GM19468 (cell line): ENCODE results near the gene SH2D7.

Experiments used
- ATAC-seq: cut with Tn5 transposase; IDR thresholded peaks from one replicate; pipeline ENCODE4 v1.9.1; 2021; ENCODE audit warnings: mild to moderate bottlenecking, moderate library complexity, moderate number of reproducible peaks; ENCODE audit not compliant: unreplicated experiment; ENCODE audit errors: extremely low read depth

SH2D7 gene

DNA sequence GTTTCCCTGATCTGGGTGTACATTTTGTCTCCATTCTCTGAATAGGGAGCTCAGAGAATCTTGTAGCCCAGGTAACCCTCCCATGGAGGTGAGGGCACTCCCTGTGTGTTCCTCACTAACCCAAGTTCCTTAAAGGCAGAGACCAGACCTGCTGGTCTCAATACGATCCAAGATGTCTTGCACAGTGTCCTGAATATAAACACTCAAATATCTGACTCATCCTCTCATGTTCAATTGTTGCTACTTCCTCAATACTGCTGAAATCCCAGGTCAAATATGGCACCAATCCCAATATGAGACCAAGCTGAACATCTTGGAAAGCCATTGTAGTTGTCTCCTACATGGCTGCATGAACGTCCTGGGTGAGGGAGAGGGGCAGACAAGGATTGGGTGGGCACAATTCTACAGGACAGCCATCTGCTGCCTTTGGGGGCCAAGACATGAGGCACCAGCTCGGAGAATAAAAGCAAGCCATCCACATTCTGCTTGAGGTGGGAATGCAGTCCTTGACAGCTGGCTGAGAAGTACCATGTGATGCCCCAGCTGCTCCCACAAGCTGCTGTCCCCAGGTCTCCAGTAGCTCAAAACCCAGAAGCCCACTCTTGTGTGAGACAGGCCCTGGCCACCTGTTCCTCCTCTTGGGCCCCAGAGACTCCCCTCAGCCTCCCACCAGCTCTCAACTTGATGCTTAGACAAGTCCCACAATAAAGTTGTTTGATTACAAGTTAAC, 33.1 kb upstream of the SH2D7 start:
- ATAC-seq = no peak

DNA sequence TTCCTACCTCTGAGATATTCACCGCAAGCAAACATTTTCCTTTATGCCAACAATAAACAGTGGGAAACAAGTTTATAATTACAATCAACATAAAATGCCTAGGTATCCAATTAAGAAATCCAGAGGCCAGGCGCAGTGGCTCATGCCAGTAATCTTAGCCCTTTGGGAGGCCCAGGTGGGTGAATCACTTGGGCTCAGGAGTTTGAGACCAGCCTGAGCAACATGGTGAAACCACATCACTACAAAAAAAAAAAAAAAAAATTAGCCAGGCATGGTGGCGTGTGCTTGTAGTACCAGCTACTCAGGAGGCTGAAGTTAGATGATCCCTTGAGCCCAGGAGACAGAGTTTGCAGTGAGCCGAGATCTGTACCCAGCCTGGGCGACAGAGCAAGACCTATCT, 32.1 kb upstream of the SH2D7 start:
- no peak for ATAC-seq

DNA sequence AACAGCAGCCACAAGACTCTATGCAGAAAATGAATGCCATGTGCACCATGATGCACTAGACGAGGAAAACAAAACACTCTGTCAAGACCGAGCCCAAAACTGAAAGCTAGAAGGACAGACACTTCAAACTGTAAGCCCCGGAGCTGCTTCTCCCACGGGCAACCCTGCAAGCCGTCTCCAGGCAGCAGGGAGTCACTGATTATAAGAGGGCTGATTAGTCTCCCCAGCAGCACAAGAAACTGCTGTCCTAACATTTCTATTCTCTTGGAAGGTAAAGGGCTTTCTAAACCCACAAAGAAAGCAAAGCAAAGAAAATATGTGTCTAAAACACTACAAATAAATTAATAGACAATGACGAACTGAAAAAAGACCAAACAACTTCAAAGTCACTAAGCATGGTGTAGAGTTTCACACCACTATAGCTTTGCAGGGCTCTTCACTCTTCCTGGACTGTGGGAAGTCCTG, 30.4 kb upstream of the SH2D7 start:
- no peak for ATAC-seq

DNA sequence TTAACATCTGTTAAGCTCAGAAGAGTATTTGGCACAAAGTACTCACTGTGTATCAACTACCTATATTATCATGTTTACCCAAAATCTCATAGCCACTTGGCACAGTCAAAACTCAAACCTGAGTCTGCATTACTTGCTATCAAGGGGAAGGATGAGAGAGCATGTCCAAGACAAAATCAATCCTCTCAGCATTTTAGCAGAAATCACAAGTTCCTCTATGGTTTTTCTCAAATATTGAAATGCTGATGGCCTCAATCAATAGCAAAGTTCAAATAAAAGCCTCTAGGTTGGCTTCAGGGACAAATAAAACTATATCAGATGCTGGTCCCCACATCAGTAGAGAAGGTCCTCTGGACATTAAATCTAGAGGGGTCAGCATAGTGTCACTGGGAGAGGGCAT, 29.1 kb upstream of the SH2D7 start:
- no peak for ATAC-seq

GRCh38 chr15:78063970-78064385, 28.4 kb upstream of the SH2D7 start:
- ATAC-seq = no peak

DNA sequence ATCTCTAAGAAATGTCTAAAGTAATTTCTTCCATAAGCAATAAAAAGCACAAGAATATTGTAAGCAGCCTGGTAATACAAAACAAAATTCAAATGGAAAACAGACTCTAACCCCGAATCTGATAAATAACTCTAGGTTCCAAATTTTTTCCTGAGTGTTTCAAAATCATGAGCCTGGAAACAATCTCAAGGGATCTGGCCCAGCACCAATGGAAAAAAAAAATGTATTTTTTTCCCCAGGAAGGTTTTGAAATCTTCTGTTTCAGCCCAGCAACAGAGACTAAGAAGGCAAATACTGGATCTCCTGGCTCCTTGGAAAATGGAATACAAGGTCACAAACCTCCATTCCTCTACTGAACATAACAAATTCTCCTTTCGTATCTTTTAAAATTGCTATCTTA, 27.8 kb upstream of the SH2D7 start:
- no peak for ATAC-seq

DNA sequence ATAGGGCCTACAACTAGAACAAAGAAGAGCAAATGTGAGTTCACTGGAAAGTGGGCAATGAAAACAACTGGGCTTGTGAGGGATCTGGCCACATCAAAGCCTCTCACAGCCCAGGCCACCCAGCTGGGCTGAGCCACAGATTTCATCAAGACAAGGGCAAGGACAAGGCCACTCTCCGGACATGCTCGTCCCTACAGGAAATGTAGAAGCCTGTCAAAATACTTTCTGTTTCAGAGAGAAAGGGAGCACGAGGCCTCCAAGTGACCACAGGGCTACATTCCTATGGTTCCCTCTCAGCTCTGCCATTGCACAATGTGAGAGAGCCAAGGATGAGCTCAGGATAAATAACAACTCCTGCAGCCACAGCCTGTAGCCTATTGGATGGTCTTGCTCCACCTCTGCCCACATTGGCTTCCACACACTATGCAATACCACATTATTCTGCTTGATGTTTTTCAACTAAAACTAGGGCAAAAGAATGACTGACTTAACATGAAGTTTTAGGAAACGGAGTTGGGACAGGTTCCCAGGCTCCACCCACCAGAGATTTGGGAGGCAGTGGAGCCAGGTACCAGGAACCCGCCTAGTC, 27.0 kb upstream of the SH2D7 start:
- ATAC-seq = no peak

DNA sequence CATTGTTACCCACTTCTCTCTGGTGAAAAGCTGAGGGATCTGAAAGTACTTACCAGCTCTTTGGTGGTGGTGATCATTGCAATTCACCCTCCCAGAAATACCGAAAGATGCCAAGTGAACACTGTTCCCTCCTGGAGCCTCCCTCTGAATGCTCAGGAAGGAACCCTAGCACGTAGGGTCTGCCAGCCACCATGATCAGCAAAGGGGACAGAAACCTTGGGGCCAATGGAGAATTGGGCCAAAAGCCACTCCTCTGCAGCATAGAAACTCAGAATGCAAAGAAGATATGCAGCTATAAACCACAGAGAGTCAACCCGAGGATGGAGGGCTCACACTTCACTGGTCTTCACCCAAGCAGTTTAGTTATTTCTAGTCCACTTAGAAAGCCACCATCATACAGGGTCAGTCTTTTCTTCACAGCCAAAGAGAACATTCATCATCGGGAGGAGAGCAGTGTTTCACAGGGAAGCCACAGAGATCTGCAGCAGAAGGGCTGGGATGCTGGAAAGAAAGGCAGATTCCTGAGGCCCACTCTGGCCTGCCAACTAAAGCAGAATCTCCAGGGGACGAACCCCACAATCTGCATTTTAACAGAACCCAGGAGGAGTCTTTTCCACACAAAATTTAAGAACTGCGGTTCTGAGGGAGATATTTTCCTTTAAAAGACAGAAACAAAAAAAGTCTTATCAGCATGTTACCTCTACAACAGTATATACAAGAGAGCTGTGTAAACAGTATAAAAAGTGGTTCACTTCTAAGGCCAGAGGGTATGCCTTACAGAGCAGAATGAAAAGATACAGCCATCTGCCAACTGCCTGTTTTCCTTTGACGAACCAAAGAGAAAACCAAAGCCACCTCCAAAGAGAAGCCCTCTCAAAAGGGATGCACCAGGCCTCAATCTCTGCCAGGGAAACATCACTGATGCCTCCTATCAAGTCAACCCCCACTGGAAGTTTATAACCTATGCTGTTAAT, 26.1 kb upstream of the SH2D7 start:
- peak; percentile 33 for ATAC-seq

GRCh38 chr15:78067328-78068228, 24.8 kb upstream of the SH2D7 start:
- ATAC-seq = no peak

- ATAC-seq = no peak
Measured at GRCh38 chr15:78069052-78069414, 23.3 kb upstream of the SH2D7 start.

- ATAC-seq = no peak
Measured at GRCh38 chr15:78069462-78070029, 22.8 kb upstream of the SH2D7 start.

- ATAC-seq = no peak
Measured at GRCh38 chr15:78070049-78070700, 22.2 kb upstream of the SH2D7 start.

GRCh38 chr15:78071383-78071782, 21.0 kb upstream of the SH2D7 start:
- ATAC-seq = no peak

DNA sequence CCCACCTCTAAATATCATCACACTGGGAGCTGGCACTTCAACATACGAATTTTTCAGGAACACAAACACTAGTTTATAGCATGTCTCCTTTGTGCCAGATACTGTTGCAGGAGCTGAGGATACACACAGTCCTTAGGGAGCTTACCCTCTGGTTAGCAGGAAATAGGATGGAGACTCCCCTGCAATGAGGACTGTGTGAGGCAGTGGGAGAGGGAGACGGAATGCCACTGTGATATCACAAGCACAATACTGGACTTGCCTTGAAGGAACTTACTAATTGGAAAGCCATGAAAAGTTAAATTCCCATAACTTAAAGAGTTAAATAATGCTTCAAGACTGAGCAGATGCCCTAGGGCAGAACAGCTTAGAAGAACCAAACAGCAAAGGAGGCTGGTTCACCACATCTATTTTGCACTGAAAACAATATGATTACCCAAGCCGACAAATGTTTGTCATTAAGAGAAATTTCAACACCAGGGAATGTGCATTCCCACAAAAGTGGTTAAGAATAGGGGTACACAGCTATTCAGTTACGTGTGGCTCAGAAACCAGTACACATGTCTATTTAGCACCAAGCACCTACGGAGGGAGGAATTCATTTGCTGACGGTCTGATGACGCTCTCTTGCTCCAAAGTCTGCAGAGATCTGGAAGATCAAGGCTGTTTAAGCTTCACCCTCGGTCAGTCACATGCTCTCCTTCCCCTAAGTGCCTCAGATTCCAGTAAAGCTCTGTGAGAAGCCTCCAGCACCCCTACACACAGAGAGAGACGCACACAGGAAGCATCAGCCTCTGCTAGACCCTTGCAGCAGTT, 20.1 kb upstream of the SH2D7 start:
- no peak for ATAC-seq

- no peak for ATAC-seq
Measured at GRCh38 chr15:78073046-78073787, 19.1 kb upstream of the SH2D7 start.

DNA sequence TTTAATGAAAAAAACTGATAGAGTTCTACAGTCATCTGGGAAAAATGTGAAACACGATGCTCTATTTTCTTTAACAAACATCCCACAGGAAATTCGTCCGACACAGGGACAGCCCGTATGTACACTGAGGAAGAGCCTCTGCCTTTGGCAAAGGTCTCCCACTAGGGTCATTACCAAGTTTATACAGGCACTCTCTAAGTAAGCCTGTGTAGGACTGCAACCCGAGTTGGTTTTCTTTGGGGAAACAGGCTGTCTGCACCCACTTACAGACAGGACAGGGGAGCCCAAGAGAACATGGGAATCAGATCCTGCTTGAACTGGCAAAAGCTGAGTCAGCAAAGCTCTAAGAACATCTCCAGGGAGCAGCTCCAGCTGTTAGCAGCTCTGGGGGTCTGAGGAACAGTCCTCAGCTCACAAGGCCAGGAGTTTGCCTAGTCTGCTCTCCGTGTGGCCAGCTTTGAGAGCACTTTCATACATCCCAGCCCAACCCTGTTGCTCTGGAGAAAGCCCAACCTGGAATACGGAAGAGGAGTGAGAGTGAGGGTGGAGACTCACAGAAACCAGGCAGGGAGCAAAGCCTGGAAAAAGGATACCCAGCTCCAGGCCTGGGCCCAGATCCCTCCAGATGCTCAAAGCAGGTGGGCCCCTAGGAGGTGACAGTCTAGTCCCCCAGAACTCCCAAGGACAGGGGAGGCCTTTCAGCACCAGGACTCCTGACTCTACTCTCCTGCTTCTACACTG, 16.7 kb upstream of the SH2D7 start:
- no peak for ATAC-seq
